ENCODE data around the gene AIRE. TPM values are rescaled to one million over a fixed set of nuclear protein-coding genes. Genes with fewer than 3 reads are reported as not detected.

AIRE gene
- total and polyA plus RNA-seq, 9 donors, result not detected

DNA sequence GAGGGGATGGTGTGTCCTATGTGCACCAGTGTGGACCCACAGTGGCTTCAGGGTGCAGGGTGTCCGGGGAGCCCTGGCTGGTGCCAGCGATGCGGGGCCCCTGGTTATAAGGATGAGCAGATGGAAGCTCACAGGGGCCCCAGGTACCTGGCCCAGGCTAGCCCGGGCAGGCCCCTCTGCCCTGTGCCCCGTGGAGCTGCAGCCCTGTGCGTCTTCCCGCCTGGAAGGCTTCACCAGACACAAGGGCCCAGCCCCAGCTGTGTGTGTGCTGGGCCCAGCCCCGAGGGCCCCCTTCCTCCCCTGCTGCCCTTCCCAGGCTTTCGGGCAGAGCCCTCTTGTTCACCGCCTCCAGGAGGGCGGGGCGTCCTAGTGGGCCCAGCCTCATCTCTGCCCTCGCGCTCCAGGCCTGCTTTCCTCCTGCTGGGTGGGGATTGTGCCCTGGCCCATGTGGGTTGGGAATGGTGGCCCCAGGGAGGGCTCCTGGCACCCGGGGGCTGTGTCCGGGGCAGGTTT, 30.1 kb downstream of the AIRE start:
- WGBS, 3 donors, result 86 to 95% (median 93%) methylated on average over 13 to 16 of the region's 16 CpGs
- Histone ChIP-seq H3K4me3 (no peak overlapping the region), H3K36me3 (no peaks in the 10 kb centered on the region), H3K4me1 (ENCODE audit: insufficient read depth) (no peaks in the 10 kb centered on the region), H3K9me3 (no peaks in the 10 kb centered on the region), H3K27me3 (no peaks in the 10 kb centered on the region), H3K27ac (no peak overlapping the region)
- DNase-seq, result no peak
- intact Hi-C loops (cut with DNase I), result no loop called here
- TF ChIP-seq POLR2A (IDR thresholded peaks at IDR 0.05) (no peak), EP300 (IDR thresholded peaks at IDR 0.05) (no peak)
- TF ChIP-seq, protein P1, sequence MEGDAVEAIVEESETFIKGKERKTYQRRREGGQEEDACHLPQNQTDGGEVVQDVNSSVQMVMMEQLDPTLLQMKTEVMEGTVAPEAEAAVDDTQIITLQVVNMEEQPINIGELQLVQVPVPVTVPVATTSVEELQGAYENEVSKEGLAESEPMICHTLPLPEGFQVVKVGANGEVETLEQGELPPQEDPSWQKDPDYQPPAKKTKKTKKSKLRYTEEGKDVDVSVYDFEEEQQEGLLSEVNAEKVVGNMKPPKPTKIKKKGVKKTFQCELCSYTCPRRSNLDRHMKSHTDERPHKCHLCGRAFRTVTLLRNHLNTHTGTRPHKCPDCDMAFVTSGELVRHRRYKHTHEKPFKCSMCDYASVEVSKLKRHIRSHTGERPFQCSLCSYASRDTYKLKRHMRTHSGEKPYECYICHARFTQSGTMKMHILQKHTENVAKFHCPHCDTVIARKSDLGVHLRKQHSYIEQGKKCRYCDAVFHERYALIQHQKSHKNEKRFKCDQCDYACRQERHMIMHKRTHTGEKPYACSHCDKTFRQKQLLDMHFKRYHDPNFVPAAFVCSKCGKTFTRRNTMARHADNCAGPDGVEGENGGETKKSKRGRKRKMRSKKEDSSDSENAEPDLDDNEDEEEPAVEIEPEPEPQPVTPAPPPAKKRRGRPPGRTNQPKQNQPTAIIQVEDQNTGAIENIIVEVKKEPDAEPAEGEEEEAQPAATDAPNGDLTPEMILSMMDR (IDR thresholded peaks at IDR 0.05), result no peak

- H3K27me3 ChIP-seq, result no peaks in the 10 kb centered on the region
- H3K4me3 ChIP-seq, result no peak overlapping the region
- no peaks in the 10 kb centered on the region for H3K36me3 ChIP-seq
- no peak for TF ChIP-seq POLR2A (IDR thresholded peaks at IDR 0.05)
- TF ChIP-seq EP300 (IDR thresholded peaks at IDR 0.05), result no peak
- TF ChIP-seq, protein P1 (IDR thresholded peaks at IDR 0.05), result no peak
- 80 to 87% (median 84%) methylated on average over 27 of the region's 27 CpGs for WGBS, 3 donors
- intact Hi-C loops (cut with DNase I), result no loop called here
- H3K4me1 ChIP-seq (ENCODE audit: insufficient read depth), result no peaks in the 10 kb centered on the region
- no peak overlapping the region for H3K27ac ChIP-seq
- DNase-seq, result no peak
- H3K9me3 ChIP-seq, result no peaks in the 10 kb centered on the region
Observed at GRCh38 chr21:44316277-44316900, 30.7 kb downstream of the AIRE start.

- Histone ChIP-seq H3K4me3 (no peak overlapping the region), H3K36me3 (no peaks in the 10 kb centered on the region), H3K27ac (no peak overlapping the region), H3K4me1 (ENCODE audit: insufficient read depth) (no peaks in the 10 kb centered on the region), H3K27me3 (no peaks in the 10 kb centered on the region), H3K9me3 (no peaks in the 10 kb centered on the region)
- intact Hi-C loops (cut with DNase I), result no loop called here
- WGBS, 3 donors, result 93 to 94% (median 93%) methylated on average over 12 to 19 of the region's 19 CpGs
- TF ChIP-seq, protein P1 (IDR thresholded peaks at IDR 0.05), result no peak
- TF ChIP-seq POLR2A (IDR thresholded peaks at IDR 0.05), result no peak
- TF ChIP-seq EP300 (IDR thresholded peaks at IDR 0.05), result no peak
- no peak for DNase-seq
Observed at GRCh38 chr21:44317241-44317782, 31.6 kb downstream of the AIRE start.

GRCh38 chr21:44317871-44318270, 32.2 kb downstream of the AIRE start:
- no peak for DNase-seq
- Histone ChIP-seq H3K27me3 (no peaks in the 10 kb centered on the region), H3K4me3 (no peak overlapping the region), H3K36me3 (no peaks in the 10 kb centered on the region), H3K4me1 (ENCODE audit: insufficient read depth) (no peaks in the 10 kb centered on the region), H3K9me3 (no peaks in the 10 kb centered on the region), H3K27ac (no peak overlapping the region)
- intact Hi-C loops (cut with DNase I), result no loop called here
- WGBS, 3 donors, result 91 to 94% (median 93%) methylated on average over 20 to 22 of the region's 22 CpGs
- TF ChIP-seq, protein P1 (IDR thresholded peaks at IDR 0.05), result no peak
- no peak for TF ChIP-seq POLR2A (IDR thresholded peaks at IDR 0.05)

Data from ovary (tissue), 9 donors.